Measurements from ENCODE around the gene GGT5.

DNA sequence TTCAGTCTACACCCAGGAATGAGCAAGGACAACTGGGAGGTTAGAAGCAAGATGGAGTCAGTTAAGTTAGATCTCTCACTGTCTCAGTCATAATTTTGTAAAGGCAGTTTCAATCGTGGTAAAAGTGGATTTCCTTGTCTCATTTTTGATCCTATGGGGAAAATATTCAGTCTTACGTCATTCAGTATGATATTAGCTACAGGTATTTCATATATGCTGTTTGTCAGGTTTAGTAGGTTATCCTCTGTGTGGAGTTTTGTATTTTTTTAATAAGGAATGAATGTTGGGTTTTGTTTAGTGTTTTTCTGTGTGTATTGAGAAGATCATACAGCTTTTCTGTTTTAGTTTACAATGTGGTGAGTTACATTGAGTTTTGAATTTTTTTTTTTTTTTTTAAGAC lies 37.5 kb upstream of the GGT5 start:
- TF ChIP-seq, protein P1, sequence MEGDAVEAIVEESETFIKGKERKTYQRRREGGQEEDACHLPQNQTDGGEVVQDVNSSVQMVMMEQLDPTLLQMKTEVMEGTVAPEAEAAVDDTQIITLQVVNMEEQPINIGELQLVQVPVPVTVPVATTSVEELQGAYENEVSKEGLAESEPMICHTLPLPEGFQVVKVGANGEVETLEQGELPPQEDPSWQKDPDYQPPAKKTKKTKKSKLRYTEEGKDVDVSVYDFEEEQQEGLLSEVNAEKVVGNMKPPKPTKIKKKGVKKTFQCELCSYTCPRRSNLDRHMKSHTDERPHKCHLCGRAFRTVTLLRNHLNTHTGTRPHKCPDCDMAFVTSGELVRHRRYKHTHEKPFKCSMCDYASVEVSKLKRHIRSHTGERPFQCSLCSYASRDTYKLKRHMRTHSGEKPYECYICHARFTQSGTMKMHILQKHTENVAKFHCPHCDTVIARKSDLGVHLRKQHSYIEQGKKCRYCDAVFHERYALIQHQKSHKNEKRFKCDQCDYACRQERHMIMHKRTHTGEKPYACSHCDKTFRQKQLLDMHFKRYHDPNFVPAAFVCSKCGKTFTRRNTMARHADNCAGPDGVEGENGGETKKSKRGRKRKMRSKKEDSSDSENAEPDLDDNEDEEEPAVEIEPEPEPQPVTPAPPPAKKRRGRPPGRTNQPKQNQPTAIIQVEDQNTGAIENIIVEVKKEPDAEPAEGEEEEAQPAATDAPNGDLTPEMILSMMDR (IDR thresholded peaks at IDR 0.05), result no peak
- TF ChIP-seq POLR2A (IDR thresholded peaks at IDR 0.05), result no peak

Data from right lobe of liver (tissue), 4 donors.